Epithelial cell of alveolus of lung (primary cell): ENCODE results near the gene CORO1C. TPM values are rescaled to one million over a fixed set of nuclear protein-coding genes. Genes with fewer than 3 reads are reported as not detected.

Source experiments
- total RNA-seq: library from RNA; depleted of rRNA; stranded (reverse); fragments of >200 nt; gene quantifications from 2 replicates; pipeline ENCODE4 v1.2.1, GENCODE V29; 2015

The CORO1C gene
- total RNA-seq = 74.1 and 103 TPM in 2 replicates

DNA sequence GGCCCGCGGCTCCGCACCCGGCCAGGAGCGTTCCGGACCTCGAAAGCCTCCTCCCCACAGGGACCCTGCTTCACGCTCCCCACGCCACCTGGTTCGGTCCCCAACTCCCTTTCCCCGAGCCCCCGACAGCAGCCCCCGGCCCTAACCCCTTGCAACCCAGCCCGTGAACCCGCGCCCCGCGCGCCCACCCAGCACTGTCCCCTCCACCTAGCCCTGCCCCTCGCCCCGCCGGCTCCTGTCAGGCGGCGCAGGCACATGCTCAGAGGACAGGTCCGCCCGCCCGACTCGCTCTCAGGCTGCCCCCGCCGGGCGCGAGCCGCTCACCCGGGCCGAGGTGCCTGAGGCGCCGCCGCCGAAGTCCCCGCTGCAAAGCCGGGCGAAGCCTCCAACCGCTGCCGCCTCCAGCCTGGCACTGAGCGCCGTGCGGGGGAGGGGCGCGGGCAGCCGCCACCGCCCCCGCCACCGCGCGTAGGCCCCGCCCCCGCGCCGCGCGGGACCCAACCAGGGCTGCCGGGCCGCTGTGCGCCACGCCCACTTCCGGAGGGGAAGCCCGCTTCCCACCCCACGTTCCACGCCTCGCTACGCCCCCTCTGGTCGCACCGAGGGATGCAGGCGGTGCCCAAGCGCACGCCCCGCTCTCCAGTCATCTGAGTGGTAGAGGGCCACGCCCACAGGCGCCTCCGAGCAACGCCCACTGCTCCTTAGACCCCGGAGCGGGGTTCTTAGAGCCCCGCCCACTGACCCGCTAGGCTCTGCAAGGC, at the start of gene CORO1C:
Gene CORO1C, minus strand, starts transcription at position 414 of the 761 bp plus-strand sequence. CDS start 30,200 bp downstream, outside the sequence.

DNA sequence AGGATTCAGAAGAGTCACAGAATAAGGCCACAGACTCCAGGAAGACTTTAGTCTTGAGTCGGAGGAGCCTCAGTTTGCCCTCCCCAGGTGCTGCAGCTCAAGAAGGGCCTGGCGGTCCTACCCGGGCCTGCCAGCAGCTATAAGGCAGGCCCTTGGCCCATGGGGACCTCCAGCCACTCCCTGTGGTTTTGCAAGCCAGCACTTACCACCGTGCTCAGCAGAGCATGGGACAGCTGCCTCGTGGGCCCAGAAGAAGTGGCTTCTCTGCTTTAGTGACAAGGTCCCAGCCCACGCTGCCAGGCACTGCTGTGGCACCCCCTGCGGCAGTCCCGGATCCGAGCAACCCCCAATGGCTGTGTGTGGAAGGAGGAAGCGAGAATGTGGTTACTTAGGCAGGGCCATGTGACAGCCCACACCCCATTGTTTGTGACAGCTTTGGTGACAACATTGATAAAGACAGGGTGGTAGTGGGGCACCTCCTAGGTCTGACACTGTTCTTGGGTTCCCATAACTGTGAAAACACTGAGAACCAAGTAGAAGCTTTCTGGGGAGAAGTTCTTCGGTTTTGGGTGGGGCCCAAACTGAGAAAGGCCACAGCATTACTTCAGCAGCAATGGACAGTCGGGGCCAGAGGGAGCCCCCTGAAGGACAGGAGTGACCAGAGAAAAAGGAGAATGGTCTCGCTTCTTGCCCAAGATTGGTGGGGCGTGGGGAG, 97.6 kb downstream of the CORO1C start, which contains the start of gene SELPLG:
Gene SELPLG, minus strand, starts transcription at position 361 of the 715 bp plus-strand sequence. CDS start 9,587 bp downstream, outside the sequence.

DNA sequence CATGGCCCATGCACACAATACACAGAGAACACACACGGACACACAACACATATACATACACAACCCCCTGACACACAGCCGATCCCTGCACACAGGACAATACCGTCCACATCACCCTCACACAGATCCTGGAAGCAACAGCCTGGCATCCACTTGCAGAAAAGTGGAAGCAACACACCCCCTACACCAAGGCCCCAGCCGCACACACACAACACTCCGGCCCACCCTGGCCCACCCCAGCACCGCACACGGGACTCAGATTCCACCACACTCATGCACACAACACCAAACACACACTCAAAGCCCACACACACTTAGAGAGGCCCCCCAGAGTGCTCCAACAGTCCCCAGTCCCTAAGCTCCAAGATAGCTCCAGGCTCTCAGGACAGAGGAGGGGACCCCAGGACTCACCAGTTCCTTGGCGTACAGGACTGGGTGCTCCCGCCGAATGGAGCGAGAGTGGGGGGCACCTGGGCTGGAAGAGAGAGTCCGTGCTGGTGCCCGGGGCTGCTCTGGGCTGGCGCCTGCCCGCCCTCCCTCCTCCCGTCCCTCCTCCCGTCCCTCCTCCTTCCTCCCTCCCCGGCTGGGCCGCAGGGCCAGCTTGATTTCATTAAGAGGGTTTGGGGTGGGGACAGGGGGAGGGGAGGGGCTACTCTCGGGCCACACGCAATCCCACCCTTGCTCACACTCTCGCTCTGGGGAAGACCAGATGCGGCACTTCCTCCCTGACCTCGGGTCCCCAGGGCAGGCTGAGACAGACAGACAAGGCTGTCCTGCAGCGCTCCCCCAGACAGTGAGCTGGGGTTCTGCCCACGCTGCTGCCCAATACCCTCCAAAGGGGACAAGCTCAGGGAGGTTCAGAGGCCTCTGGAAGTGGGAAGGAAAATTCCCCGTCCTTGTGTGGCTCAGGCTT, 133.5 kb downstream of the CORO1C start, which contains the start of gene TMEM119:
Gene TMEM119, minus strand, starts transcription at position 526 of the 913 bp plus-strand sequence. CDS start 5,701 bp downstream, outside the sequence.

Other genes with a start within 250 kb of the CORO1C start
- 1.8 and 5.7 TPM in 2 replicates for gene FICD, start 216.2 kb downstream of the CORO1C start, total RNA-seq
- gene SART3, start 170.3 kb downstream of the CORO1C start, total RNA-seq = 33.0 and 38.0 TPM in 2 replicates
- gene ISCU, start 168.9 kb downstream of the CORO1C start, total RNA-seq = 72.3 and 92.7 TPM in 2 replicates
- 31.9 and 42.8 TPM in 2 replicates for gene TMEM119, start 133.4 kb downstream of the CORO1C start, total RNA-seq
- gene SELPLG, start 97.6 kb downstream of the CORO1C start, total RNA-seq = 0.26 and 2.2 TPM in 2 replicates
- 19.7 and 22.7 TPM in 2 replicates for gene SSH1, start 126.1 kb upstream of the CORO1C start, total RNA-seq
- gene DAO, start 148.6 kb upstream of the CORO1C start, total RNA-seq = not detected in 2 replicates